ENCODE measurements around the gene GPBP1L1.
"Not testable (repeated sequence)": the region's sequence is repeated elsewhere in the genome, so short reads cannot be mapped to it uniquely, and the experiment has no call there.

The GPBP1L1 gene

GRCh38 chr1:45686288-45687013 is at the start of gene GPBP1L1:
Gene GPBP1L1 (minus strand): TSS chr1:45686533. CDS start chr1:45659087, 27,446 bp downstream.
- DNase-seq (ENCODE audit: low read depth): peak; percentile 97

GRCh38 chr1:45730780-45731319 is 44.5 kb upstream of the GPBP1L1 start:
- DNase-seq (ENCODE audit: low read depth): no peak

DNA sequence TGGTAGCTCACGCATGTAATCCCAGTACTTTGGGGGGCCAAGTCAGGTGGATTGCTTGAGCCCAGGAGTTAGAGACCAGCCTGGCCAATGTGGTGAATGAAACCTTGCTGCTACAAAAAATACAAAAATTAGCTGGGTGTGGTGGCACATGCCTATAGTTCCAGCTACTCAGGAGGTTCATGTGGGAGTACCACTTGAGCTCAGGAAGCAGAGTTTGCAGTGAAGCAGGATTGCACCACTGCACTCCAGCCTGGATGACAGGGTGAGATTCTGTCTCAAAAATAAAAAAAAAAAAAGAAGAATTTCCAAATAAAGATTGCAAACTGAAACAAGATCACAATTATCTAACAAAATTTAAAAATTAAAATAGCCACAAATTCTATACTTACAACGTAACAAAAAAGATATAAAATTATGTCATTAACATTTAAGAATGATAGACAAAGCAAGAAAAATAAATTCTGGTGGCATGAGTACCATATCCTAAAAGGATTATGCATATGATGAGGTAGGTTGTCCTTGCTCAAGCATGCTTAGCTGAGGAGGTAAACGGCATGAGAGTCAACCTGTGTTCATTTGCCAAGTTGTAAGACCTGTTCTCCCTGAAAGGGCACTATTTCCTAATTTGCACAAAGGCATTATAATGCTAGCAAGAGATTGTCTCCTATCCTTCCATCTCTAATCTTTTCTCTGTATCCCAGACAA is 43.9 kb upstream of the GPBP1L1 start:
- DNase-seq (ENCODE audit: low read depth): no peak

DNA sequence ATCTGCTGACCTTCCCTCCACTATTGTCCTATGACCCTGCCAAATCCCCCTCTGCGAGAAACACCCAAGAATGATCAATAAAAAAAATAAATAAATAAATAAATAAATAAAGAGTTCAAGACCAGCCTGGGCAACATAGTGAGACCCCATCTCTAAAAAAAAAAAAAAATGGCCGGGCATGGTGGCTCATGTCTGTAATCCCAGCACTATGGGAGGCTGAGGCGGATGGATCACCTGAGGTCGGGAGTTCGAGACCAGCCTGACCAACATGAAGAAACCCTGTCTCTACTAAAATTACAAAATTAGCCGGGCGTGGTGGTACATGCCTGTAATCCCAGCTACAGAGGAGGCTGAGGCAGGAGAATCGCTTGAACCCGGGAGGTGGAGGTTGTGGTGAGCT is 39.7 kb upstream of the GPBP1L1 start:
- DNase-seq (ENCODE audit: low read depth): not testable (repeated sequence)

DNA sequence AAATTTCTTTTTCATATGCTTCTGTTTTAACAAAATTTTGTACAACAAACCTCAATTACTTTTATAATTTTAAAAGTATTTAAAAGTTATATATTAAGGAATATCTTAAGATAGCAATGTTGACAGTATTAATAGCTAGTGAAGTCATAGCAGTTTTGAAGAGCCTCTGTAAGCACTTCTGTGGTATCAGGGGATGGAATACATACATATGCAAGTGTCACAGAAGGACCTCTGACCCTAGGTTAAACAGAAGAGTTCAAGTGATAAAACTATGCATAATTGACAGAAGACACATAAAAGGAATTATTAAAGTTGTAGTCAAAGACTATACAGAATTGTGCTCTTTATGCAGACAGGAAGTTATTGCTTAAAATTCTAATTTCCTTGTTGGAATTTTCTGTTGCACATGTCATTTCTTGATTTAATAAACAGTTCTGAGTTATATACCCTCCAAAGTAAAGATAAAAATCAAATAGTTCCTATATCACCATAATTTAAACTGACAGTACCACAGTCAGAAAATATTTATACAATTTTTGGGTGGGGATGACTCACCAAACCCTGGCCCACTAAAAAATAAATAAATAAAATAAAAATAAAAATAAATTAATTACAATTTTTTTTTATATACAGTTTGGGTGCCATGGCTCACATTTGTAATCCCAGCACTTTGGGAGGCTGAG is 37.1 kb upstream of the GPBP1L1 start:
- DNase-seq (ENCODE audit: low read depth): no peak

GRCh38 chr1:45722809-45723208 is 36.5 kb upstream of the GPBP1L1 start:
- DNase-seq (ENCODE audit: low read depth): peak; percentile 27

DNA sequence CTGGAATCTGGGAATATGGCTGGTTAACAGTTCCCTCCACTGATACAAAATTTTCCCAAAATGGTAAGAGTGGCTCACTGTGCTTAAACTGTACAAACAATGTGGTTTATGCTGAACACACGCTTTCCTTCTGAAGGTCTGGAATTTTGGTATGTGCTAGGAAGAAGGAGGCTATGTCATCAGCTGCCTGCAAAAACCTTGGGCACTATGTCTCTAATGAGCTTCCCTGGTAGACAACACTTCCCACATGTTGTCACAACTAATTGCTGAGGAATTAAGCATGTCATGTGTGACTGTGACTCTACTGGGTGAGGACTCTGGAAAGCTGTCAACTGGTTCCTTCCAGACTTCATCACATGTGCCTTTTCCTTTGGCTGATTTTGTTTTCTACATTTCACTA is 34.9 kb upstream of the GPBP1L1 start:
- no peak for DNase-seq (ENCODE audit: low read depth)

DNA sequence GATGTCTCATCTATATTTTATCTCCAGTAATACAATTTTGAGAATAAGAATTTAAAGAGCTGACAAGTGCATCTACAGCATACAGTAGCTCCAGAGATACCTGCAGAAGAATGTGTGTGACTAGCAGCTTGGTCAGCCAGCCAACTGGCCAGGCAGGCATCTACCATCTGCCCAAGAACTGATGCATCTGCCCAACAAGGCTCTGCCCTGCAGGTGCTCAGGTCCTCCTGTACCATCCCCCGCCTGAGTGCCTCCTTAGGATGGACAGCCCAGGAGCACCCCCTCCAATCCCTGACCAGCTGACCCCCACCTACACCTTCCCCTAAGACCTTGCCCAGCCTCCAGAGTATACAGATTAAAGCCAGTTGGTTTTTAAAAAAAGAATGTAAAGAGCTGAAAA is 32.0 kb upstream of the GPBP1L1 start:
- DNase-seq (ENCODE audit: low read depth): no peak

DNA sequence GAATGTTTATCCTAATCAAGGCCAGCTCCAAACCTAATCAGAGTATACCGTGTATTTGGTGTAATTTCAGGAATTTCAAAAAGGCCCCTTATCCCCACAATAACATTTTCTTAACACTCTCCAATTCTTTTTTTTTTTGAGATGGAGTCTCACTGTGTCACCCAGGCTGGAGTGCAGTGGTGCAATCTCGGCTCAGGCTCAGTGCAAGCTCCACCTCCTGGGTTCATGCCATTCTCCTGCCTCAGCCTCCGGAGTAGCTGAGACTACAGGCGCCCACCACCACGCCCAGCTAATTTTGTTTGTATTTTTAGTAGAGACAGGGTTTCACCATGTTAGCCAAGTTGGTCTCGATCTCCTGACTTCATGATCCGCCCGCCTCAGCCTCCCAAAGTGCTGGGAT is 31.1 kb upstream of the GPBP1L1 start:
- peak; percentile 59 for DNase-seq (ENCODE audit: low read depth)

GRCh38 chr1:45716700-45717099 is 30.4 kb upstream of the GPBP1L1 start:
- DNase-seq (ENCODE audit: low read depth): no peak

- no peak for DNase-seq (ENCODE audit: low read depth)
Measured at GRCh38 chr1:45713711-45714110, 27.4 kb upstream of the GPBP1L1 start.

DNA sequence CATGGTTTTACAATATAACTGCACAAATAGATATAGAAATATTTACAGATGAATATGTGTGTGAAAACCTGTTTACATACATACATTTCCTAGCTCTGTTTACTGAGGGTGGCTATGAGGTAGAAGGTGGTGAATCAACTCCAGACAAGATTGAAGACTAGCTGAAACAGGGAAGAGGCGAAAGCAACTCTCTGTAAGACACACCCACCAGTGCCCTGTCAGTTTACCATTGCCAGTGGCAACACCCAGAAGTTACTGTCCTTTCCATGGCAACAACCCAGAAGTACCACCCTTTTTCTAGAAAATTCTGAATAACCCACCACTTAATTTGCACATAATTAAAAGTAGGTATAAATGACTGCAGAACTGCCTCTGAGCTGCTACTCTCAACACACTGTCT is 18.3 kb upstream of the GPBP1L1 start:
- no peak for DNase-seq (ENCODE audit: low read depth)

GRCh38 chr1:45694823-45695222 is 8.5 kb upstream of the GPBP1L1 start:
- no peak for DNase-seq (ENCODE audit: low read depth)

GRCh38 chr1:45693811-45694210 is 7.5 kb upstream of the GPBP1L1 start:
- not testable (repeated sequence) for DNase-seq (ENCODE audit: low read depth)

DNA sequence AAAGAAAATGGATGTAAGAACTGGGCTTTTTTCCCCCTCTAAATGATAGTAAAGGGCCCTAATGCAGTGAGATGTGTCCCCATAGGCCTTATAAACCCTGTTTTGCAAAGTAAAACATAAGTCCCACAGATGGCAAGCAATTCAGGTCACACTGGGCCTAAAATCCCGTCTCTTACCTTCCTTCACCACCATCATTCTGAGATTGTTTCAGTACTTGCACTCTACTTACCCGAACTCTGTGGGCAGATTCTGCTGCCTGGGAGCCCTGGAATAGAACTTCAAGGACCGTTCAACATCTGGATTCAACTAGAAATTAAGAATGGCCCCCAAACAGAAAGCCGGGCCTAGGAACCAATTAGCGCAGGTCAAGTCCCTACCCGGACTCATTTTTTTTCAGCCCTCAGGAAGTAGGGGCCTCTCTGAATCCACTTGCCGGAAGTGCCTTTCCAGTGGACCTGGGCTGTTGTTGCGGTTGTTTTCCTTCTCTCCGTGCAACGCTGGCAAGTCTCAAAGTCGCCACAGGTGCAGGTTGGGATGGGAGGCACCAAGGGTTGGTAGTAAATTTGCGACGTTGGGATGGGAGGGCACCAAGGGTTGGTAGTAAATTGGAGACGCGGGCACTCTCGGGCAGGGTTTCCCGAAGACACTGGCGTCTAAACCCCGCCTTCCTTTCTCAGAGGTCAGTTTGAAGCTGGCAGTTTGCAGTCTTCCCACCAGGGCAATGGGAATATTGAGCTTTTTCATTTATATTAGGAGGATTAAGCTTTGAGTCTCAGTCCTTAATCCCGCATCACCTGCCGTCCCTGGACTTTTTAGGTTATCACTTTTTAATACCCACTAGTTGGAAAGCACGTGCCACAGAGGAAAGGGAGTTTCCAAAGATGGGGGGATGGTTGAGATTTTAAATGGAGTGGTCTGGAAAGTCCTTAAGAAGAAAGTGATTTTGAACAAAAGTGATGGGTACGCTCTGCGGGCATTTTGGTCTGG is 1.7 kb upstream of the GPBP1L1 start, which contains the start of gene TMEM69:
TSS of gene TMEM69 (plus strand) at position 428 of the 987 bp plus-strand sequence. CDS start 2,888 bp downstream, outside the sequence.
- peak; percentile 94 for DNase-seq (ENCODE audit: low read depth)

DNA sequence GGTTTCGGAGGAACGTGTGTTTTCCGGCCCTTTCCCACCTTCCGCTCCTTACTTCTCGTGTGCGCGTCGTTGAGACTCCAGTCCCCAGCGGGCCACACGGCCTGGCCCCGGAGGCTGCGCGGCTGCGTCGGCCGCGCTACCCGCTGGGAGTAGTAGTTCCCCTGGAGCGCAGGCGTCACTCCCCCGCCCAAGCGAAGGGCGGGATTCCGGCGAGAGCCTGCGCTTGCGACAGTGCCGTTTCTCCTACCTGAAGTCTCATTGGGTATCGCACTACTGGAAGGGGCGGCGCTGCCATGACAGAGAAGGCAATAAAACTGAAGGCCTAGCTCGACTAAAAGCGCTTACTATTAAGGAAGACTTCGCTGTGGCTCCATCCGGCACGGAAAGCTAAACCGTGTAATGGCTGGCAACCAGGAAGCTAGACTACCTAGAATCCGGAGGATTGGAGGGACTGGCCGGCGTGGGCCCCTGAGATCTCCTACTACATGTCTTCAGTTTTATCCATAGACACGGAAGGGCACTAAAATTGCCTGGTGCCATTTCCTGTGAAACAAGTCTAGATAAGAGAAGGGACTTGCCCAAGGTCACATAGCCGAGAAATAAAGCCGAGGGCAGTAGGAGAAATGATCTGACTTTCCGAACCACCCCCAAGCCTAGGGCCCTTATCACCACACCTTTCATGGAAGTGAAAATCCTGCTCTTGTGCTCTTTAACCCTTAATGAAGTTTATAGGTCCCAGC is 851 bp upstream of the GPBP1L1 start:
- peak; percentile 99 for DNase-seq (ENCODE audit: low read depth)

- DNase-seq (ENCODE audit: low read depth): peak; percentile 65
Measured at GRCh38 chr1:45686015-45686287, 382 bp downstream of the GPBP1L1 start.

- peak; percentile 46 for DNase-seq (ENCODE audit: low read depth)
Measured at GRCh38 chr1:45685308-45686014, 872 bp downstream of the GPBP1L1 start.

GRCh38 chr1:45684402-45684801 is 1.9 kb downstream of the GPBP1L1 start:
- DNase-seq (ENCODE audit: low read depth): no peak

DNA sequence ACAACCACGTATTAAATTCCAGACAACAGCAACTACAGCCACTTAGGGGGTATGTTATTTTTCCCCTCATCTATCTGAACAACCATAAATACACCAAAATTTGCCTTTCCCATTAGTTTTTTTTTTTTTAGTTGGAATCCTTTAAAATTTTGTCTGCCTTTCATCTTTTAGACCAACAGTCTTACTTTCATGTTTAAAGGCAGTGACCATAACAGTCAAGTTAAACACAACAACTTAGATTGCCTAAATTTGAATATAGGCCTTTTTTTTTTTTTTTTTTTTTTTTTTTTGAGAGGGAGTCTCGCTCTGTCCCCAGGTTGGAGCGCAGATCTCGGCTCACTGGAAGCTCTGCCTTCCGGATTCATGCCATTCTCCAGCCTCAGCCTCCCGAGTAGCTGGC is 3.4 kb downstream of the GPBP1L1 start:
- no peak for DNase-seq (ENCODE audit: low read depth)
